CD4-positive, alpha-beta T cell treated with Interleukin-15 for 4 hours (primary cell): ENCODE measurements around the gene PAK6.

Experiments
- DNase-seq: peaks from one replicate; pipeline ENCODE4 v3.0.0-alpha.2; 2020; ENCODE audit warnings: low spot score

Gene PAK6

GRCh38 chr15:40255033-40255432 is 16.2 kb downstream of the PAK6 start:
- no peak for DNase-seq

- peak; percentile 40 for DNase-seq
Measured at GRCh38 chr15:40256638-40257235, 17.9 kb downstream of the PAK6 start.

GRCh38 chr15:40257656-40258450 is 19.0 kb downstream of the PAK6 start:
- no peak for DNase-seq

GRCh38 chr15:40258544-40258943 is 19.7 kb downstream of the PAK6 start:
- no peak for DNase-seq

- no peak for DNase-seq
Measured at GRCh38 chr15:40259021-40259420, 20.2 kb downstream of the PAK6 start.

GRCh38 chr15:40263024-40263754 is 24.3 kb downstream of the PAK6 start:
- no peak for DNase-seq

- no peak for DNase-seq
Measured at GRCh38 chr15:40264321-40265153, 25.7 kb downstream of the PAK6 start.

GRCh38 chr15:40265355-40265754 is 26.5 kb downstream of the PAK6 start:
- no peak for DNase-seq

GRCh38 chr15:40265875-40266274 is 27.0 kb downstream of the PAK6 start:
- no peak for DNase-seq

- DNase-seq: no peak
Measured at GRCh38 chr15:40266828-40267304, 28.0 kb downstream of the PAK6 start.

- DNase-seq: no peak
Measured at GRCh38 chr15:40267670-40268069, 28.8 kb downstream of the PAK6 start.

- DNase-seq: no peak
Measured at GRCh38 chr15:40269604-40270003, 30.7 kb downstream of the PAK6 start.

GRCh38 chr15:40270246-40270995 is 31.6 kb downstream of the PAK6 start:
- no peak for DNase-seq

- DNase-seq: no peak
Measured at GRCh38 chr15:40271685-40272484, 33.0 kb downstream of the PAK6 start.

GRCh38 chr15:40272485-40273056 is 33.7 kb downstream of the PAK6 start:
- no peak for DNase-seq

GRCh38 chr15:40273428-40273827 is 34.6 kb downstream of the PAK6 start:
- DNase-seq: no peak

GRCh38 chr15:40274350-40275274 is 35.7 kb downstream of the PAK6 start:
- peak; percentile 89 for DNase-seq

GRCh38 chr15:40275523-40275922 is 36.7 kb downstream of the PAK6 start:
- DNase-seq: no peak

GRCh38 chr15:40275954-40276353 is 37.1 kb downstream of the PAK6 start:
- no peak for DNase-seq
